ENCODE measurements around the gene RYR2. TPM values are rescaled to one million over a fixed set of nuclear protein-coding genes. Genes with fewer than 3 reads are reported as not detected.

RYR2 gene
- total RNA-seq, 1 experiment from 2014 or later, result 4.0 TPM

- H3K27ac Mint-ChIP-seq (ENCODE audit: low read depth, unreplicated experiment), result no peak overlapping the region
- no peak overlapping the region for H3K4me3 Mint-ChIP-seq (ENCODE audit: unreplicated experiment)
- ChIA-PET POLR2A (interaction anchor here (0.6 kb wide), 1 partner anchor 1223 kb away, joined by 5 read pairs; no protein-coding TSS in a partner anchor), CTCF (interaction anchor here (0.5 kb wide), 1 partner anchor 696 kb away, joined by 4 read pairs; no protein-coding TSS in a partner anchor)
- H3K27me3 Mint-ChIP-seq (ENCODE audit: insufficient read depth, unreplicated experiment), result peaks cover 60% of the 10 kb centered on the region
- intact Hi-C loops (cut with micrococcal nuclease), result no loop called here
- no peak for TF ChIP-seq CTCF (IDR thresholded peaks at IDR 0.05; ENCODE audit: unreplicated experiment)
- no peak for DNase-seq (ENCODE audit: unreplicated experiment)
- peaks cover 15% of the 10 kb centered on the region for H3K4me1 Mint-ChIP-seq (ENCODE audit: insufficient read depth, unreplicated experiment)
- no TSS peak for BruUV-seq (replicated peaks)
- H3K9me3 Mint-ChIP-seq (ENCODE audit: unreplicated experiment), result no peaks in the 10 kb centered on the region
- H3K36me3 Mint-ChIP-seq (ENCODE audit: insufficient read depth, unreplicated experiment), result no peaks in the 10 kb centered on the region
Measured at GRCh38 chr1:237448042-237448441, 406.1 kb downstream of the RYR2 start.

- intact Hi-C loops (cut with micrococcal nuclease), result no loop called here
- no peaks in the 10 kb centered on the region for H3K36me3 Mint-ChIP-seq (ENCODE audit: insufficient read depth, unreplicated experiment)
- POLR2A ChIA-PET, result no interaction called here
- H3K4me3 Mint-ChIP-seq (ENCODE audit: unreplicated experiment), result no peak overlapping the region
- no peaks in the 10 kb centered on the region for H3K9me3 Mint-ChIP-seq (ENCODE audit: unreplicated experiment)
- BruUV-seq (replicated peaks), result no TSS peak
- H3K27ac Mint-ChIP-seq (ENCODE audit: low read depth, unreplicated experiment), result no peak overlapping the region
- DNase-seq (ENCODE audit: unreplicated experiment), result no peak
- H3K4me1 Mint-ChIP-seq (ENCODE audit: insufficient read depth, unreplicated experiment), result no peaks in the 10 kb centered on the region
- no peak for TF ChIP-seq CTCF (IDR thresholded peaks at IDR 0.05; ENCODE audit: unreplicated experiment)
- CTCF ChIA-PET, result interaction anchor here (0.6 to 1.4 kb wide), 2 partner anchors 42 to 71 kb away, joined by 3 read pairs; no protein-coding TSS in a partner anchor
- H3K27me3 Mint-ChIP-seq (ENCODE audit: insufficient read depth, unreplicated experiment), result no peaks in the 10 kb centered on the region
Measured at GRCh38 chr1:237457573-237457972, 415.6 kb downstream of the RYR2 start.

- H3K27ac Mint-ChIP-seq (ENCODE audit: low read depth, unreplicated experiment), result no peak overlapping the region
- intact Hi-C loops (cut with micrococcal nuclease), result no loop called here
- CTCF ChIA-PET, result no interaction called here
- DNase-seq (ENCODE audit: unreplicated experiment), result no peak
- BruUV-seq (replicated peaks), result no TSS peak
- POLR2A ChIA-PET, result interaction anchor here (0.8 to 1.0 kb wide), 3 partner anchors 10 to 24 kb away, joined by 3 to 4 read pairs (median 3); no protein-coding TSS in a partner anchor
- peaks cover 11% of the 10 kb centered on the region for H3K4me1 Mint-ChIP-seq (ENCODE audit: insufficient read depth, unreplicated experiment)
- no peak overlapping the region for H3K4me3 Mint-ChIP-seq (ENCODE audit: unreplicated experiment)
- H3K9me3 Mint-ChIP-seq (ENCODE audit: unreplicated experiment), result peaks cover 7% of the 10 kb centered on the region
- no peaks in the 10 kb centered on the region for H3K36me3 Mint-ChIP-seq (ENCODE audit: insufficient read depth, unreplicated experiment)
- H3K27me3 Mint-ChIP-seq (ENCODE audit: insufficient read depth, unreplicated experiment), result no peaks in the 10 kb centered on the region
- TF ChIP-seq CTCF (IDR thresholded peaks at IDR 0.05; ENCODE audit: unreplicated experiment), result no peak
Measured at GRCh38 chr1:237467320-237467719, 425.3 kb downstream of the RYR2 start.

GRCh38 chr1:237470712-237471338 is 428.8 kb downstream of the RYR2 start:
- POLR2A ChIA-PET, result interaction anchor here (0.8 kb wide), 1 partner anchor 12 kb away, joined by 3 read pairs; no protein-coding TSS in a partner anchor
- peaks cover 7% of the 10 kb centered on the region for H3K9me3 Mint-ChIP-seq (ENCODE audit: unreplicated experiment)
- intact Hi-C loops (cut with micrococcal nuclease), result no loop called here
- BruUV-seq (replicated peaks), result no TSS peak
- peak; percentile 97 for DNase-seq (ENCODE audit: unreplicated experiment)
- no peak for TF ChIP-seq CTCF (IDR thresholded peaks at IDR 0.05; ENCODE audit: unreplicated experiment)
- peak overlapping the region; percentile 52 for H3K27ac Mint-ChIP-seq (ENCODE audit: low read depth, unreplicated experiment)
- H3K4me1 Mint-ChIP-seq (ENCODE audit: insufficient read depth, unreplicated experiment), result peaks cover 13% of the 10 kb centered on the region
- CTCF ChIA-PET, result interaction anchor here (1.2 kb wide), 1 partner anchor 84 kb away, joined by 5 read pairs; no protein-coding TSS in a partner anchor
- H3K27me3 Mint-ChIP-seq (ENCODE audit: insufficient read depth, unreplicated experiment), result no peaks in the 10 kb centered on the region
- H3K4me3 Mint-ChIP-seq (ENCODE audit: unreplicated experiment), result peak overlapping the region; percentile 60
- peaks cover 6% of the 10 kb centered on the region for H3K36me3 Mint-ChIP-seq (ENCODE audit: insufficient read depth, unreplicated experiment)

All from MCF 10A (cell line).